HG03469 (cell line): ENCODE data around the gene DOK3.
A peak's percentile ranks its signal among the peaks of the same experiment; 100 is the strongest.
"Not testable (repeated sequence)": the region's sequence is repeated elsewhere in the genome, so short reads cannot be mapped to it uniquely, and the experiment has no call there.

Experiments
- ATAC-seq: cut with Tn5 transposase; IDR thresholded peaks from one replicate; pipeline ENCODE4 v1.9.1; 2021; ENCODE audit warnings: mild to moderate bottlenecking, moderate library complexity, moderate number of reproducible peaks; ENCODE audit not compliant: unreplicated experiment

DOK3 gene

DNA sequence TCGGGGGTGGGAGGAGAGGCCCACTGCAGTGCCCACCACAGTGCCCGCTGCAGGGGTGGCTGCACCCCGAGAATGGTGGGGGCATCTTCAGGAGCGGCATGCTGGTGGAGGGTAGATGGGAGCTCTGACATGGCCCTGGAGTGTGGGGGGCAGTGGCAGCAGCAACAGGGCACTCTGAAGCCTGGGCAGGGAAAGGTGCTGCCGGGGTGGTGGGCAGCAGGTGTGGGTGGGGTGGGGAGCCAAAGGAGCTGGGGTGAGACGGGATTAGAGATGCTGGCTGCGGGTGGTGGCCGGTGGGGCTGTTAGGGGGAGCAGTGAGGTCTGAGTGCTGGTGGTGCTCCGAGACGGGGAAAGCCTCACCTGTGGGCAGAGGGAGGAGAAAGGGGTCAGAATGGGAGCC lies 26.8 kb upstream of the DOK3 start:
- no peak for ATAC-seq

DNA sequence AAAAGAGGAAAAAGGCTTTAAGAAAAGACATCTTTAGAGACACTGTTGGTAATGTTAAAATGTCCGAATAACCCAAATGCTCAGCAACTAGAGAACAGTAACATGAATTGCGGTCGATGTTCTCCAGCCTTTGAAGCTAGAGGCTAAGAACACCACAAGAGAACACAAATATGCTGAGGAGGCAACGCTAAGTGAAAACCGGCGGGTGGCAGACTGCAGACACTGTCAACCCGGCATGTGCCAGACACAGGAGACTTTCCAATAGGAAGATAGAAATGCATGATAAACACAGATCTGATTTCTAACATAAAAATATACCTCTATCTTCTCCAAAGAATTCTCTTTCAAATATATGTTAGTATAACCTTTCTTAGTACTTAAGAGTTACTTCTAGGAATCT lies 25.5 kb upstream of the DOK3 start:
- ATAC-seq: no peak

DNA sequence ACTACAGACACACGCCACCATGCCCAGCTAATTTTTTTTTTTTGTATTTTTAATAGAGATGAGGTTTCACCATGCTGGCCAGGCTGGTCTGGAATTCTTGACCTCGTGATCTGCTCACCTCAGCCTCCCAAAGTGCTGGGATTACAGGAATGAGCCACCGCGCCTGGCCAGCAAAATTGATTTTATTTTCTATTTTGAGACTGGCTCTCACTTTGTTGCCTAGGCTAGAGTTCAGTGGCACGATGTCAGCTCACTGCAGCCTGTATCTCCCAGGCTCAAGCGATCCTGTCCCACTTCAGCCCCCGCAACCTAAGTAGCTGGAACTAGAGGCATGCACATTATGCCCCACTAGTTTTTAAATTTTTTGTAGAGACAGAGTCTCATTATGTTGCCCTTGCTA lies 24.8 kb upstream of the DOK3 start:
- ATAC-seq: not testable (repeated sequence)

DNA sequence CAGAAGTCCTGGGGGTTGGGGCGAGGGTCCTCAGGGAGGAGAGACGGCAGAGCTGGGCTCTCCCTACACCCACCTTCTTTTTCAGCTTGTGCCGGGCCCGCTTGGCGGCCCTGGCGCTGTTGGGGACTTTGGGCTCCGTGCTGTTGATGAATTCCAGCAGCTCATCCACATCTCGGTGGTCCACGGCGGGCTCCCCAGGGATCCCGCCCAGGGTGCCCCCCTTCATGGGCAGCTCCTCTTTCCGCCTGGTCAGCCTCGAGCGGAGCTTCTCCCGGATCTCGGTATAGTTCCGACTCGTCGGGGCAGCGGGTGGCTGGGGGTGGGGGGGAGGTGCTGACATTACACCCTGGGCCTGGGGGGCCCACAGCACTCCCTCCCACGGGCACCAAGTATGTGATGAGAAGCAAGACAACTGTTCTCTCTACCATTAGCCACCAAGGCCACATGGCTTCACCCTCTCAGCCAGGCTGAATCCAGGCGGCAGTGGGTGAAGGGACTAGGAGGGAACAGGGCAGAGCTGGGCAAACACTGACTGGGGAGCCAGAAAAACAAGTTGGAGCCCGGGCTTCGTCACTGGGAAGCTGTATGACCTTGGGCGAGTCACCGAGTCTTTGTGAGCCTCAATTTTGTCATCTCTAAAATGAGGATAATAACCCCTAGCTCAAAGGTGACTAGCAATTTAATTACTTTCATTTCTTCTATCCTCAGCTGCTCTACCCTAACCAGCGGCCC lies 21.7 kb upstream of the DOK3 start:
- ATAC-seq: no peak

GRCh38 chr5:177530638-177531037 lies 21.0 kb upstream of the DOK3 start:
- no peak for ATAC-seq

DNA sequence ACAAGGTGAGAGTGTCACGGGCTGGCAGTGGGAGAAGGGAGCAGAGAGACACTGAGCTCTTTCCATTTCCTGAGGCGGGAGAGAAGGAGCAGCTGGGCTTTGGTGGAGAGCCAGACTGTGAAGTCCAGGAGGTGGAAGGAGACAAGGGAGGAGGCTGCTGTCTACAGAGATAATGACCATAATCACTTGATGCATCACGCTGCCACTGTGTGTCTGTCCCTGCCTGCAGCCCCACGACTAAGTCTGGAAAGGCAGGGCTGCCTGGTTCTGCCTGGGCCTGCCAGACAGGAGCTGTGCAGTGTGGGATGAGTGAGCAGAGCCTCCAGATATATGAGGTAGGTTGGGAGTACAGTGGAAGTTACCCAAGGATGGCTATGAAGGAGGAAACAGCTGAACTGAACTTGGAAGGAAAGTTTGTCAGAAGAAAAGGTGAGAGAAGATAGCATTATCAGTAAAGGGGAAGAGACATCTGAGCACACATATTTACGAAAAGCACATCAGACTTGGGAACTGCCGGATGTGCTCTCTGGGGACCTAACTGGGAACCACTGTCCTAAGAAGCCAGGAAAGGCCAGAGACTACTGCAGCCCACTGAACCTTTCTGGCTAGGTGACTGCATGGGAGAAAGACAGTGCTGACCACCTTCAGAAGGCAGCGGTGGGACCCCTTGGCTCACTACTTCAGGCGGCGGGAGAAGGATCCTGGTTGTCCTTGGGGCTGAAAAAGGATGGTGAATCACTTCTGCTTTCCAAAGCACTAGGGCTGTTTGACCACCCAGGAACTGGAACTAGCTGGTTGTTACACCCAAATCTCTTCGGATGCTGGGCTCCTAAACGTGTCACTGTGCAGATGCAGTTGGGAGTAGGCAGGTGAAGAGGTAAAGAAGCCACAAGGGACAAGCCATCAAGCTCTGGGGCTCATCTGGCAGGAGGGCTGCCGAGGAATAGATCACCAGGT lies 19.9 kb upstream of the DOK3 start:
- no peak for ATAC-seq

- ATAC-seq: no peak
These were observed 19.0 kb upstream of the DOK3 start for GRCh38 chr5:177528631-177529030.

DNA sequence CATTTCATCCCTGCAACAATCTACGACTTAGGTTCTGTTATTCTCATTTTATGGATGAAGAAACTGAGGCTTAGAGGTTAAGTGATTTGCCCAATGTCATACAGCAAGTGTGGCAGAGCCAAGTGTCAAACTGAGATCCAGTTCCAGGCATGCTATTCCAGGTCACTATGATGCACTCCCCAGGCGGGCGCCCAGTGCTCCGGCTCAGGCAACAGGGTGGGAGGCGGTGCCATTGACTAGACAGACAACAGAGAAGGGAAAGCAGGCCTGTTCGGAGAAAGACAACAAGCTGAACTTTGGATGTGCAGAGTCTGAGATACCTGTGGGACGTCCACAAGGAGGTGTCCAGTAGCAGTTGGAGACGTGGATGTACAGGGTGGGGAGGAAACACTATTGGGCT lies 18.0 kb upstream of the DOK3 start:
- ATAC-seq: no peak

GRCh38 chr5:177526791-177527190 lies 17.2 kb upstream of the DOK3 start:
- ATAC-seq: no peak

DNA sequence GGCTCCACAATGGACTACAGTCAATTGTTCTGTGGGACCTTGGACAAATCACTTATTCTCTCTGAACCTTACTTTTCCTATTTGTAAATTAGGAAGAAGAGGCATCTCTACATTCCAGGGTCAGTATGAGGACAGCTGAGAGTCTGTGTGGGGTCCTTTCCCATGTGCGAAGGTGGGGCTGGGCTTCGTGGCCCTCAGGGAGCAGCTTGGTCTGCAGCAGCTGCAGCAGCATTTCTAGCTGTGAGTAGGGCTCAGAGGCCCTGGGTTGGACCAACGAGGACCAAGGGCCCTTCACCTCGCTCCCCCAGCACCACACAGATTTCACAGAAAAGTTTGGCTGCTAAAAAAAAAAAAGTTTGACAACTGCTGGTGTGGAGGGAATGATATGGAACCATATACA lies 16.6 kb upstream of the DOK3 start:
- no peak for ATAC-seq

- no peak for ATAC-seq
These were observed 15.5 kb upstream of the DOK3 start for GRCh38 chr5:177524941-177525655.

DNA sequence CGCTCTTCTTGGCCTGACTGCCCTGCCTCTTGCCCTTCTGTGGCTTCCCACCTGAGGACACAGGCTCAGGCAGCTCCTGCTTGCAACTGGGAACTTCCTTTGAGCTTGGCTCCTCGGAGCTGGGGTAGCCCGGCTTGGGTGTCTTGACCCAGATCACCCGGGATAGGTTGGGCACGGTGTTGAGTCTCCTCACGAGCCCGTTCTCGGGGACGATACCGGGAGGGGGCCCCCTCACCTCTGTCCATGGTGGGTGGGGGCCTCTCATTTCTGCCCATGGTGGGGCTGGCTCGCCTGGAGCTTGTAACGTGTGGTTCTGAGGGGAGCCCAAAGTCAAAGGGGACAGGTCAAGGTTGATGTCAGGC lies 14.9 kb upstream of the DOK3 start:
- no peak for ATAC-seq

- no peak for ATAC-seq
These were observed 14.3 kb upstream of the DOK3 start for GRCh38 chr5:177523711-177524538.

- no peak for ATAC-seq
These were observed 11.4 kb upstream of the DOK3 start for GRCh38 chr5:177520916-177521513.

DNA sequence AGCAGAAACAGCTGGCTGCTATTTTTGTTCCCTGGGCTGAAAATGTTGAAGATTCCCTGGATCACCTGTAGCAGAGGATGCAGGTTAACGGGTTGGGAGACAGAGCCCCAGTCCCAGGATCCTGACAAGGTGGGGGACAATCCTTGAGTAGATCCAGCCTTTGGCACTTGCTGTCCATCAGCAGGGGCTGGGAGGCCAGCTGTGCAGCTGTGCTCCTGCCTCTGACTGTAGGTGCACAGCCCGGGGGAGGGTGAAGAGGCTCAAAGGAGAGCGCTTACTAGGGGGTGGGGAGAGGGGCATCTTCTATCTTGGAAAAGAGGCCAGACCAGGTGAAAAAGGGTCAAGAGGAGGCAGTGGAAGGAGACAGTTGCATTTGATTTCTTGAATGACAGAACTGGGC lies 10.6 kb upstream of the DOK3 start:
- no peak for ATAC-seq

GRCh38 chr5:177519463-177520235 lies 10.0 kb upstream of the DOK3 start:
- no peak for ATAC-seq

DNA sequence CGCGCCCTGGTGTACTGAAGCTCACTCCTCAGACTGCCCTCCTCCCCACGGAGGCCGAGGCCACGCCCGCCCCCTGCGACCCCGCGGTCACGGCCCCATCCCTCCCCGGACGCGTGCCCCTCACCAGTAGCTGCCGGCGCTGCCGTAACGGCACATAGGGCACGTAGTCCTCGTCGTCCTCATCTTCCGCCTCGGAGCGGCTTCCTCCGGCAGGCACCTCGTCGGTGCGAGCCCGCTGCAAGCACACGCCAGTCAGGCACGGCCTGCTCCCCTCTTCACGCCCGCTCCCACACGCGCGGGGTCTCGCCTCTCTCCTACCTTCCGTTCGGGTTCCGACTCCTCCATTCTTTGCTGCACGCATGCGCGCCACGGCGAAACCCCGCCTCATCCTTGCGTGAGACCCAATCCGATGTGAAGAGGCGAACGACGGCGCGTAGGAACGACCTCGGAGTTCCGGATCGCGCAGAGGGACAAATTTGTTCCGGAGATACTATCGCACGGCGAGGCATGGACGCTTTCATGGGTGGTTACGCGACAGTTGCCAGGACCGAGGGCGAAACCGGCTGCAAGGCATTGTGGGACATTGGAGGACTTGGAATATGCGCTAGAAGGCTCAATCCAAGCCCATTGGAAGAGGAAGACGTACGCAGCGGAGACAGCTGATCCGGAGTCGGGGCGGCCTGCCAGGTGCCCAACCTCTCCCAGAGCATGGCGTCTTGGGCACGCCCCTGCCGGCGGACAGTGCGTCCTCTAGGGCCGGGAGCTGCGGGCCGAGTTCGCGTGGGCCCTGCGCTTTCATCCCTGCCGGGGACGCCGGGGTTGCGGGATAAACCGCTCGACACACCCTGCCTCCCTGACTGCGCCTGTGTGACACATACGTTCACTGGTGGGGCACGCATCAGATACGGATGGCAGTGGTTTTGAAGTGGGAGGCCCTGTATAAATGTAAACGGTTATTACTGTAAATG lies 7.3 kb upstream of the DOK3 start, which contains the start of gene DDX41:
Gene DDX41, minus strand, starts transcription at position 361 of the 968 bp plus-strand sequence. Its CDS starts 16 bp downstream, at position 345.
- ATAC-seq: peak; percentile 78

- ATAC-seq: no peak
These were observed 6.0 kb upstream of the DOK3 start for GRCh38 chr5:177515580-177515979.
